Suprapubic skin (tissue), 3 donors: ENCODE measurements around the gene DNASE1.

Experiments used
- CTCF ChIP-seq, 2 donors: fragments of 200-600 bp in 1 of 2; fragments of 450-650 bp in 1 of 2; sonication (generic) in 1 of 2; IDR thresholded peaks; one replicate each; pipeline ENCODE4 v1.5.1; 2016 to 2019; ENCODE audit warnings: antibody characterized with exemption in 2 of 2, mild to moderate bottlenecking in 1 of 2, moderate library complexity in 1 of 2
- POLR2A ChIP-seq, 2 donors: fragments of 450-650 bp; IDR thresholded peaks; one replicate each; pipeline ENCODE4 v1.6.1; 2017; ENCODE audit warnings: antibody characterized with exemption in 2 of 2, mild to moderate bottlenecking in 2 of 2, moderate library complexity in 2 of 2

DNA sequence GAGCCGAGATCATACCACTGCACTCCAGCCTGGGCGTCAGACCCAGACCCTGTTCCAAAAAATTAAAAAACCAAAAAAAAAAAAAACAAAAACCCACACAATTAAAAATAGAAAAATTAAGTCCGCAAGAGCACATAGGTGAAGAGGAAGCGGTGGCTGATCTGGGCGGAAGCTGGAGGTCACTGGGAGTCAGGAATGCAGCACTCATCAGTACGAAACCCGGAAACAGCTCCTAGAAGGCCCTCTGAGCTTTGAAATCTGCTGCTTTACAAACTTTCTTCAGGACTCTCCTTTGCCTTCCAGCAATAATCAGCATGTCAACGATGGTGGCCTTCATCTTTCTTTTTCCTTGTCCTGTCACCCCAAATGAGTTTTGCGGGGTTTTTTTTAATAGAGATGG, 33.3 kb downstream of the DNASE1 start:
- TF ChIP-seq CTCF (IDR thresholded peaks at IDR 0.05) (no peak), POLR2A (IDR thresholded peaks at IDR 0.05) (no peak)
